Muscle layer of colon (tissue), 2 donors: ENCODE measurements around the gene CCSER1.
"Not testable (repeated sequence)": the region's sequence is repeated elsewhere in the genome, so short reads cannot be mapped to it uniquely, and the experiment has no call there.

Source experiments
- H3K27ac ChIP-seq: one replicate; pipeline ENCODE4 v1.7.0; 2013; ENCODE audit warnings: low read depth, mild to moderate bottlenecking, low read length, moderate library complexity
- H3K27me3 ChIP-seq, 2 donors: one replicate each; pipeline ENCODE4 v1.7.0; 2013; ENCODE audit warnings: low read length in 2 of 2, mild to moderate bottlenecking in 2 of 2; ENCODE audit not compliant: insufficient read depth in 2 of 2, control insufficient read depth in 1 of 2
- H3K36me3 ChIP-seq: one replicate; pipeline ENCODE4 v1.7.0; 2013; ENCODE audit warnings: mild to moderate bottlenecking, low read length; ENCODE audit not compliant: insufficient read depth
- H3K4me1 ChIP-seq: one replicate; pipeline ENCODE4 v1.7.0; 2013; ENCODE audit warnings: mild to moderate bottlenecking, low read length; ENCODE audit not compliant: insufficient read depth
- H3K4me3 ChIP-seq, 2 donors: one replicate each; pipeline ENCODE4 v1.7.0; 2013; ENCODE audit warnings: low read length in 2 of 2, low read depth in 1 of 2, mild to moderate bottlenecking in 1 of 2, moderate library complexity in 1 of 2
- H3K9ac ChIP-seq: one replicate; pipeline ENCODE4 v1.7.0; 2013; ENCODE audit warnings: low read length
- H3K9me3 ChIP-seq: one replicate; pipeline ENCODE4 v1.7.0; 2013; ENCODE audit warnings: mild to moderate bottlenecking, low read length
- donor health status: abdominal sarcoma.
- donor health status: Adenocarcinoma of cecum.

The CCSER1 gene

GRCh38 chr4:91116861-91117260, 989.7 kb downstream of the CCSER1 start:
- Histone ChIP-seq H3K9ac (no peak overlapping the region), H3K27me3 (no peaks in the 10 kb centered on the region), H3K9me3 (no peaks in the 10 kb centered on the region), H3K4me3 (no peak overlapping the region), H3K36me3 (no peaks in the 10 kb centered on the region), H3K4me1 (no peaks in the 10 kb centered on the region), H3K27ac (no peak overlapping the region)

- no peak overlapping the region for H3K9ac ChIP-seq
- no peaks in the 10 kb centered on the region for H3K4me1 ChIP-seq
- no peak overlapping the region for H3K4me3 ChIP-seq
- H3K9me3 ChIP-seq: no peaks in the 10 kb centered on the region
- H3K36me3 ChIP-seq: no peaks in the 10 kb centered on the region
- H3K27ac ChIP-seq: no peak overlapping the region
- H3K27me3 ChIP-seq: no peaks in the 10 kb centered on the region
Measured at GRCh38 chr4:91118597-91118996, 991.4 kb downstream of the CCSER1 start.

GRCh38 chr4:91123742-91124141, 996.5 kb downstream of the CCSER1 start:
- H3K27me3 ChIP-seq: no peaks in the 10 kb centered on the region
- no peaks in the 10 kb centered on the region for H3K9me3 ChIP-seq
- H3K27ac ChIP-seq: no peak overlapping the region
- H3K36me3 ChIP-seq: no peaks in the 10 kb centered on the region
- H3K9ac ChIP-seq: no peak overlapping the region
- H3K4me3 ChIP-seq: no peak overlapping the region
- no peaks in the 10 kb centered on the region for H3K4me1 ChIP-seq

- no peak overlapping the region for H3K9ac ChIP-seq
- H3K36me3 ChIP-seq: no peaks in the 10 kb centered on the region
- H3K4me3 ChIP-seq: no peak overlapping the region
- no peaks in the 10 kb centered on the region for H3K9me3 ChIP-seq
- H3K4me1 ChIP-seq: no peaks in the 10 kb centered on the region
- no peak overlapping the region for H3K27ac ChIP-seq
- H3K27me3 ChIP-seq: no peaks in the 10 kb centered on the region
Measured at GRCh38 chr4:91127192-91127591, 1000.0 kb downstream of the CCSER1 start.

- H3K4me1 ChIP-seq: no peaks in the 10 kb centered on the region
- H3K36me3 ChIP-seq: no peaks in the 10 kb centered on the region
- H3K4me3 ChIP-seq: no peak overlapping the region
- H3K27me3 ChIP-seq: no peaks in the 10 kb centered on the region
- H3K27ac ChIP-seq: no peak overlapping the region
- H3K9me3 ChIP-seq: no peaks in the 10 kb centered on the region
- H3K9ac ChIP-seq: no peak overlapping the region
Measured at GRCh38 chr4:91127831-91128230, 1000.6 kb downstream of the CCSER1 start.

- no peaks in the 10 kb centered on the region for H3K4me1 ChIP-seq
- H3K36me3 ChIP-seq: no peaks in the 10 kb centered on the region
- no peak overlapping the region for H3K4me3 ChIP-seq
- no peaks in the 10 kb centered on the region for H3K27me3 ChIP-seq
- H3K9ac ChIP-seq: no peak overlapping the region
- no peaks in the 10 kb centered on the region for H3K9me3 ChIP-seq
- no peak overlapping the region for H3K27ac ChIP-seq
Measured at GRCh38 chr4:91128519-91128918, 1001.3 kb downstream of the CCSER1 start.

GRCh38 chr4:91147067-91147466, 1019.9 kb downstream of the CCSER1 start:
- Histone ChIP-seq H3K27ac (no peak overlapping the region), H3K9me3 (no peaks in the 10 kb centered on the region), H3K27me3 (no peaks in the 10 kb centered on the region), H3K36me3 (no peaks in the 10 kb centered on the region), H3K9ac (no peak overlapping the region), H3K4me1 (no peaks in the 10 kb centered on the region), H3K4me3 (no peak overlapping the region)

GRCh38 chr4:91154041-91154440, 1026.8 kb downstream of the CCSER1 start:
- not testable (repeated sequence) for H3K4me1 ChIP-seq, H3K27ac ChIP-seq, H3K9ac ChIP-seq, H3K9me3 ChIP-seq, H3K27me3 ChIP-seq, H3K36me3 ChIP-seq, H3K4me3 ChIP-seq

GRCh38 chr4:91167864-91168653, 1040.9 kb downstream of the CCSER1 start:
- not testable (repeated sequence) for H3K4me1 ChIP-seq, H3K36me3 ChIP-seq, H3K4me3 ChIP-seq, H3K27ac ChIP-seq, H3K27me3 ChIP-seq, H3K9ac ChIP-seq, H3K9me3 ChIP-seq

- no peaks in the 10 kb centered on the region for H3K4me1 ChIP-seq
- H3K9ac ChIP-seq: no peak overlapping the region
- no peaks in the 10 kb centered on the region for H3K36me3 ChIP-seq
- H3K27me3 ChIP-seq: no peaks in the 10 kb centered on the region
- H3K4me3 ChIP-seq: no peak overlapping the region
- no peak overlapping the region for H3K27ac ChIP-seq
- no peaks in the 10 kb centered on the region for H3K9me3 ChIP-seq
Measured at GRCh38 chr4:91170768-91171167, 1043.6 kb downstream of the CCSER1 start.

- no peaks in the 10 kb centered on the region for H3K36me3 ChIP-seq
- H3K4me3 ChIP-seq: no peak overlapping the region
- H3K9ac ChIP-seq: no peak overlapping the region
- H3K4me1 ChIP-seq: no peaks in the 10 kb centered on the region
- no peaks in the 10 kb centered on the region for H3K9me3 ChIP-seq
- H3K27me3 ChIP-seq: no peaks in the 10 kb centered on the region
- no peak overlapping the region for H3K27ac ChIP-seq
Measured at GRCh38 chr4:91171217-91171616, 1044.0 kb downstream of the CCSER1 start.

- H3K4me1 ChIP-seq, H3K9ac ChIP-seq, H3K27me3 ChIP-seq, H3K27ac ChIP-seq, H3K4me3 ChIP-seq, H3K9me3 ChIP-seq, H3K36me3 ChIP-seq: not testable (repeated sequence)
Measured at GRCh38 chr4:91185061-91185460, 1057.9 kb downstream of the CCSER1 start.
